A549 treated with Mapracorat at 1 μM for 4 hours (cell line): ENCODE measurements around the gene EXOC3L4. TPM values are rescaled to one million over a fixed set of nuclear protein-coding genes. Genes with fewer than 3 reads are reported as not detected.

Experiments
- total RNA-seq: library from RNA; stranded (reverse); fragments of 200-300 nt; extraction: Qiagen RNA extraction; gene quantifications from 5 replicates; pipeline ENCODE4 v1.2.3, GENCODE V29; 2022

Gene EXOC3L4
- 1.3 to 3.3 TPM (median 1.4 TPM) in 5 replicates for total RNA-seq

DNA sequence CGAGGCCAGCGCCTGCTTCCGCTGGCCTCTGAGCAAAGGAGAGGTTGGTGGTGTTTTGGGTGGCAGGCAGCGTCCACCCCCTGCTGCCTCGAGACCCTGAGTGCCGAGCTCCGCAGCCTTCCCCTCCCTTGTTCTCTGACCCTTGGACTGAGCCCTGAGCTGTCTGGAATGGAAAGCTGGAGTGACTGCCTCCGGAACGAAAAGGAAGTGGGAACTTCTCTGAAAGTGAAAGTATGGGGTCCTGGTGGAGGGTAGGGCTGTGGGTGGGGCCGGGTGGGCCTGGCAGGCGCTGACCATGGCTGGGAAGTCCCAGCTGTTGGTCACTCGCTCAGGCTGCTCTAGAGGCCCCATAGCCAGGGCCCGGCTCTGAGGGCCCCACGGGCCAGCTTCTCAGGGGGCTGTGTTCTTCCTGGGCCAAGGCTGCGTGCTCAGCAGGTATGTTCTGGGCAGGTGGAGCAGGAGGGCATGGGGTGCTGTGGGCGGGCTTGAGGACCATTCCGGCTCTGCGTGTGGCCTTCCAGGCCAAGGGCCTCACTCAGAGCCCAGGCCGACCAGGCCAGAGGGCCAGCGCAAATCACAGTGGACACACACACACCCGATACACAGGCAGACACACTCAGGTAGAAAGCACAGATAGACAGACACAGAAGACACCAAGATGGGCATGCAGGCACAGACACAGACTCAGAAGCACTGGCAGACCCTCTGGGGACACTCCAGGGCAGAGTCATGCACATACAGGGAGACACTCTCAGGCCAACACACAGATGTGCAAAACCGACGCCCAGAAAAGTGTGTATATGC is at the start of gene EXOC3L4:
Gene EXOC3L4 (plus strand): TSS at position 320 of the 804 bp plus-strand sequence. CDS start 5,495 bp downstream, outside the sequence.

DNA sequence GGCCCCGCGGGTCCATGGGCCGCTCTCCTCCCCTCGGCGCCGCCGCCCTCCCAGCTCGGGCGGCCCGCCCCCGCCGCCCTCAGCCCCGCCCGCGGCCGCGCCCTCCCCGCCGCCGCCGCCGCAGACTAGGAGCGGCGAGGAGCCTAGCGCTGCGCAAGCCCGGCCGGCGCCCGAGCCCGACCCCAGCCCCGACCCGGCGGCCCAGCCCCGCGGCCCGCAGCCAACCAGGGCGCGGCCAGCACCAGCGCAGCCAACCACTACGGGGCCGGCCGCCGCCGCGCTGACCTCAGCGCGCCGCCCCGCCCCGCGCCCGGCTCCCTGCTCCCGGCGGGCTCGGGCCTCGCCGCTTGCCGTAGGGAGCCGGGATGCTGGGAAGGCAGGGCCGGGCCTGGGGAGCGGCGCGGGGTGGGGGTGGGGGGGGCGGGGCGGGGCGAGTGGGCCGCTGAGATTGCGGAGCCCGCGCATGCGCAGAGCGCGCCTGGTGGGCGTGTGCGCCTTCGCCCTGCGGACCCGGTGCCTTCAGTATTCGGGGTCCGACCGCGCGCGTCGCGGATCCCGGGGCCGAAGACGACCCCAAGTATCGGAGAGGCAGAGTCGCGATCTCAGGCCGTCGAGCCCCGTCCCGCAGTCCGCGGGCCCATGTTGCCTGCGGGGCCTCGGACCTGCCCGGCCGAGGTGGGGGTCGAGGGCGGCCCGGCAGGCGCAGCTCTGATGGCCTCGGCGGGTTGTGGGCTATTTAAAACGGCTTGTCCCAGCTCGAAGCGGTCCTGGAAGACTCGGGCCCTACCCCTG is 37.0 kb upstream of the EXOC3L4 start, which contains the start of gene CDC42BPB:
Gene CDC42BPB (minus strand): TSS at position 178 of the 792 bp plus-strand sequence. CDS start 376 bp downstream, outside the sequence.

DNA sequence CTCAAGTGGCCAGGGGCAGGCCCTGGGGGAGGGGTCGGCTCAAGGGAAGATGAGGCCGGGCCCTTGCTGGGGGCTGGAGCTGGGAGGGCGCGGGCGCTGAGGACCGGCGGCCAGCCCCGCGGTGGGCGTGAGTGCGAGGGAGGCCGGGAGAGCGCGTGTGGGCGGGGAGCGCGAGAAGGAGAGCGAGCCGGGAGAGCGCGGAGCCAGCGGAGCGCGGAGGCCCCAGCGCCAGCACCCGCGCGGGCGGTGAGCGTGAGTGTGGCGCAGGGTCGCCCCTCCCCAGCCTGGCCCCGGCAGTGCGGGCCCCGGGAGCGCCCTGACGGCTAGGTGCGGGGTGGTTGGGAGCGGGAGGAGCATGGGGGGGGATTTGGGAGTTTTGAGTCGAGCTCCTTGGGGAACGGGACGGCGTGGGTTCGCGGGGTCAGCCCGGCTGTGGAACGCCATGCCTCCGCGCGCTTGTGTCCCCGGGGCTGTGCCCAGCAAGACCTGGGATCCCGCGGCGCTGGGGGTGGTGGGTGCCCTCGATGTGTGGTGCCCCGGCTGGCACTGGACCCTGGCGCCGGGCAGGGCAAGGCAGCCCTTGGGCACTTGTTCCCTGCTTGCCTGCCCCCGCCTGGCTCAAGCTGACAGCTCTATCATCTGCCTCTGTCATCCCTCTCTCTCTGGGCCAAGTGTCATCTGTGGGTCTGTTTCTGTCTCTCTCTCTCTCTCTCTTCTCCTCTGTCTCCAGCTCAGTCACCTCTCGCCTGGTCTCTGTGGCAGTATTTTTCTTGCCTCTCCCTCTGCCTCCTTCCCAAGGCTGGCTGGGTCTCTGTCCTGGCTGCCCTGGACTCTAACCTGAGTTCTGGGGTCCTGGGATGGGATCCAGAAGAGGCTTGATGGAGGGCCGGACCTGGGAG is 10.3 kb upstream of the EXOC3L4 start, which contains the start of gene LBHD2:
Gene LBHD2 (plus strand): TSS at position 190 of the 899 bp plus-strand sequence. CDS start 1,803 bp downstream, outside the sequence.

DNA sequence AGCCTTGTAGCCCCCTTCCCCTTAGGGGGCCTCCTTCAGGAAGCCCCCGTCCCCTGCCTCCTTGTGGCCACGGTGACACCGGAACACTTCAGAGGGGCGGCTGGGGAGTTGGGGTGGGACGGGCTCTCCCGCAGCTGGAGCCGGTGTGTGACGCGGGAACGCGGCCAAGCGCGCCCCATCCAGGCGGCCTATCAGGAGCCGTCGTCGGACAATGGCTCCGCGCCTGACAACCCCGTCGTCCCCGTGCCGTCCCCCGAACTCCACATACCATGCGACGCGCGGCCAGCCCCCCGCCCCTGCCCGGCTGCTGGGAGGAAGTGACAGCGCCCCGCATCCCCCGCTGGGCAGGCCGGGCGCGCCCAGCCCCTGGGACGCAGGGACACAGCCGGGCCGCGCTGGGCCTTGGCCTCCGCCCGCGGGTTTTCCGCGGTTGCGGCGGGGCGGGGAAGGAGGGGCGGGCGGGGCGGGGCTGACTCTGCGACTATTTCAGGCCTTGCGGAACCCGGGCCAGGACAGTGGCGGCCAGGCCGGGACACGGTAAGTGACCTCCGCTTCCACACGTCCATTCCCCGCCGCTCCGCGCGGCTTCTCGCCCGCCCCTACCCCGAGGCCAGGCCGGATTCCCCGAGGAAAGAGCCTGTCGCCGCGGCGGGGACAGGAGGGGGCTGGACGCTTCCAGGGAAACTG is 28.6 kb downstream of the EXOC3L4 start, which contains the start of gene TNFAIP2:
Gene TNFAIP2 (plus strand): TSS at position 515 of the 687 bp plus-strand sequence. CDS start 2,997 bp downstream, outside the sequence.

Other genes with a start within 250 kb of the EXOC3L4 start
- 0.24 to 0.63 TPM (median 0.39 TPM) in 5 replicates for gene AMN, start 172.1 kb upstream of the EXOC3L4 start, total RNA-seq
- 68.2 to 86.6 TPM (median 81.1 TPM) in 5 replicates for gene CDC42BPB, start 37.2 kb upstream of the EXOC3L4 start, total RNA-seq
- 0.21 to 0.56 TPM (median 0.26 TPM) in 4 of 5 replicates, not detected in the other for gene LBHD2, start 10.5 kb upstream of the EXOC3L4 start, total RNA-seq
- 262 to 325 TPM (median 308 TPM) in 5 replicates for gene TNFAIP2, start 28.7 kb downstream of the EXOC3L4 start, total RNA-seq
- gene EIF5, start 239.5 kb downstream of the EXOC3L4 start, total RNA-seq, result 204 to 278 TPM (median 259 TPM) in 5 replicates